ENCODE results near the gene NKPD1. TPM values are rescaled to one million over a fixed set of nuclear protein-coding genes. Genes with fewer than 3 reads are reported as not detected.

Gene NKPD1
- total and polyA plus RNA-seq, 9 of the 15 experiments (the other 6 are each of a cell fraction or from before 2014, with no cell fraction given), result 0.03 to 0.09 (median 0.04) TPM; not detected in 5

- in situ Hi-C loops (cut with MboI) (no loop called here), intact Hi-C loops (cut with micrococcal nuclease) (no loop called here)
- 86% methylated on average over 4 of the region's 4 CpGs for WGBS (ENCODE audit: insufficient coverage, low coverage, missing lambda C conversion rate)
- Histone ChIP-seq H4K20me1 (replicated peaks; ENCODE audit: control insufficient read depth, insufficient read depth, low read length) (peaks cover 6% of the 10 kb centered on the region), H2AFZ (ENCODE audit: low read depth, low read length) (no peak overlapping the region), H3K4me1 (replicated peaks in 1 of 2; ENCODE audit: control insufficient read depth in 2 of 2, insufficient read depth in 2 of 2, low read length in 2 of 2) (peaks cover 15 to 69% of the 10 kb centered on the region in 2 experiments), H3K27ac (ENCODE audit: extremely low read depth, low read depth, low read length) (no peak overlapping the region), H3K79me2 (ENCODE audit: control insufficient read depth, insufficient read depth, low read length) (no peaks in the 10 kb centered on the region), H3K9ac (ENCODE audit: insufficient read depth in 1 of 2, low read depth in 2 of 2, low read length in 2 of 2) (peak overlapping the region in 1 of 2 experiments; percentile 32; a peak in 1 of 4 replicates), H3K4me3 (no peak overlapping the region), H3K36me3 (ENCODE audit: control insufficient read depth, insufficient read depth, low read length) (peaks cover 18% of the 10 kb centered on the region; the same call in 1 of the 3 replicates), H3K27me3 (ENCODE audit: control insufficient read depth in 2 of 2, insufficient read depth in 2 of 2, low read length in 2 of 2) (no peaks in the 10 kb centered on the region), H3K9me1 (ENCODE audit: control insufficient read depth, insufficient read depth, low read length) (peaks cover 5% of the 10 kb centered on the region), H3K9me3 (replicated peaks; ENCODE audit: control insufficient read depth, insufficient read depth, low read depth, low read length) (no peaks in the 10 kb centered on the region), H3K4me2 (ENCODE audit: insufficient read depth, low read length) (no peak overlapping the region)
- POLR2A ChIA-PET, result interaction anchor here (0.6 kb wide), 3 partner anchors 15 to 236 kb away, joined by 3 read pairs; no protein-coding TSS in a partner anchor
- no TSS peak for BruUV-seq (replicated peaks)
- no peak for TF ChIP-seq HMBOX1 (IDR thresholded peaks at IDR 0.05)
- no peak for TF ChIP-seq ATF2 (CRISPR knock-in tag; IDR thresholded peaks at IDR 0.05)
- no peak for TF ChIP-seq ZNF561 (CRISPR knock-in tag; conservative IDR thresholded peaks at IDR 0.05)
- no peak for TF ChIP-seq EP300 (IDR thresholded peaks at IDR 0.05; ENCODE audit: low read length)
- TF ChIP-seq ZNF707 (CRISPR knock-in tag; conservative IDR thresholded peaks at IDR 0.05), result peak; percentile 83
- no peak for TF ChIP-seq CREB5 (CRISPR knock-in tag; IDR thresholded peaks at IDR 0.05)
- no peak for TF ChIP-seq GTF2B (IDR thresholded peaks at IDR 0.05; ENCODE audit: extremely low read depth, insufficient read length)
- DNase-seq (ENCODE audit: extremely low read depth in 1 of 4, low spot score in 3 of 4) (no peak), ATAC-seq (no peak), FAIRE-seq (no peak)
- CTCF ChIA-PET (ENCODE audit: low intra/inter-chr PET ratio), result no interaction called here
Measured at GRCh38 chr19:45150180-45150579, 10.6 kb downstream of the NKPD1 start.

All from K562 (cell line).